ENCODE results near the gene SLC49A3.

SLC49A3 gene

GRCh38 chr4:663438-664428 is 25.2 kb downstream of the SLC49A3 start:
- no peak for DNase-seq (ENCODE audit: low read depth in 2 of 2)
- peak overlapping the region in 1 of 2 donors; percentile 42 for H3K4me3 ChIP-seq (replicated peaks in 1 of 2; ENCODE audit: low read depth in 2 of 2, low read length in 2 of 2)

DNA sequence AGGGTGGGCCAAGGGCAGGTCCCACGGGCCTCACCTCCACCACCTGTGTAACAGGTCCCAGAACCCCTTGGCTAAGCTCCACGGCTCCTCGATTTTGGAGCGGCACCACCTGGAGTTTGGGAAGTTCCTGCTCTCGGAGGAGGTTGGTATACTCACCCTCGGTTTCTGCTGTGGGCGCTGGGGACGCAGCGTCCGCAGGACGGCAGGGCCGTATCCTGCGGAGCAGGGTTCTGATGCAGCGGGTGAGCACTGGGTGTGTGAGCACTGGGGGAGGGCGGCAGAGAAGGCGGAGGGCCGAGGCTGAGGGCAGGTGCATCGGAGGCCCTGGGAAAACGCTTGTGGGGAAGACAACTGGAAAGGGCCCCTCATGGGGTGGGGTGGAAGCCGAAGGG is 25.9 kb downstream of the SLC49A3 start:
- peak overlapping the region in 1 of 2 donors; percentile 42 for H3K4me3 ChIP-seq (replicated peaks in 1 of 2; ENCODE audit: low read depth in 2 of 2, low read length in 2 of 2)
- DNase-seq (ENCODE audit: low read depth in 2 of 2), result no peak
- TF ChIP-seq, protein P1, sequence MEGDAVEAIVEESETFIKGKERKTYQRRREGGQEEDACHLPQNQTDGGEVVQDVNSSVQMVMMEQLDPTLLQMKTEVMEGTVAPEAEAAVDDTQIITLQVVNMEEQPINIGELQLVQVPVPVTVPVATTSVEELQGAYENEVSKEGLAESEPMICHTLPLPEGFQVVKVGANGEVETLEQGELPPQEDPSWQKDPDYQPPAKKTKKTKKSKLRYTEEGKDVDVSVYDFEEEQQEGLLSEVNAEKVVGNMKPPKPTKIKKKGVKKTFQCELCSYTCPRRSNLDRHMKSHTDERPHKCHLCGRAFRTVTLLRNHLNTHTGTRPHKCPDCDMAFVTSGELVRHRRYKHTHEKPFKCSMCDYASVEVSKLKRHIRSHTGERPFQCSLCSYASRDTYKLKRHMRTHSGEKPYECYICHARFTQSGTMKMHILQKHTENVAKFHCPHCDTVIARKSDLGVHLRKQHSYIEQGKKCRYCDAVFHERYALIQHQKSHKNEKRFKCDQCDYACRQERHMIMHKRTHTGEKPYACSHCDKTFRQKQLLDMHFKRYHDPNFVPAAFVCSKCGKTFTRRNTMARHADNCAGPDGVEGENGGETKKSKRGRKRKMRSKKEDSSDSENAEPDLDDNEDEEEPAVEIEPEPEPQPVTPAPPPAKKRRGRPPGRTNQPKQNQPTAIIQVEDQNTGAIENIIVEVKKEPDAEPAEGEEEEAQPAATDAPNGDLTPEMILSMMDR (IDR thresholded peaks at IDR 0.05; ENCODE audit: low read depth, low read length), result no peak

More at GRCh38 chr4:663438-664428, 25.2 kb downstream of the SLC49A3 start:
- TF ChIP-seq, protein P1 (IDR thresholded peaks at IDR 0.05; ENCODE audit: low read depth, low read length), result no peak

- no peak overlapping the region for H3K4me3 ChIP-seq (replicated peaks in 1 of 2; ENCODE audit: low read depth in 2 of 2, low read length in 2 of 2)
- DNase-seq (ENCODE audit: low read depth in 2 of 2), result no peak
- TF ChIP-seq, protein P1 (IDR thresholded peaks at IDR 0.05; ENCODE audit: low read depth, low read length), result no peak
Measured at GRCh38 chr4:661881-662761, 26.8 kb downstream of the SLC49A3 start.

DNA sequence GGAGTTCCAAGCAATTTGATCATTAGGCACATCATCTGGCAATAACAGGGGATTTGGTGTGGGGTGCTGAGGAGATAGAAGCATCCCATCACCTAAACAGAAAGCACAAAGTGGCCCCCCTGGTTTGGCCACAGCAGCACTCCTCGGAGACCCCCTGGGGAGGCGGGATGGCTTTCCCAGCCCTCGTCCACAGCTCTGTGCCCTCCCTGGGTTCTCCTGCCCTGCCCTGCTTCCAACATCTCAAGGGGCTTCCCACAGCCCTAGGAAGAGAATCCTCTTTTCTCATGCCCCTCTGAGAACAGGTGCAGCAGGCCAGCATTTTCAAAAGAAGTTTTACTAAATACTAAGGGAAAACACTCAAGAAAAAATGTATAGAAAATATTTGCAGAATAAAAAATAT is 27.7 kb downstream of the SLC49A3 start:
- no peak for DNase-seq (ENCODE audit: low read depth in 2 of 2)
- no peak overlapping the region for H3K4me3 ChIP-seq (replicated peaks in 1 of 2; ENCODE audit: low read depth in 2 of 2, low read length in 2 of 2)
- TF ChIP-seq, protein P1 (IDR thresholded peaks at IDR 0.05; ENCODE audit: low read depth, low read length), result no peak

DNA sequence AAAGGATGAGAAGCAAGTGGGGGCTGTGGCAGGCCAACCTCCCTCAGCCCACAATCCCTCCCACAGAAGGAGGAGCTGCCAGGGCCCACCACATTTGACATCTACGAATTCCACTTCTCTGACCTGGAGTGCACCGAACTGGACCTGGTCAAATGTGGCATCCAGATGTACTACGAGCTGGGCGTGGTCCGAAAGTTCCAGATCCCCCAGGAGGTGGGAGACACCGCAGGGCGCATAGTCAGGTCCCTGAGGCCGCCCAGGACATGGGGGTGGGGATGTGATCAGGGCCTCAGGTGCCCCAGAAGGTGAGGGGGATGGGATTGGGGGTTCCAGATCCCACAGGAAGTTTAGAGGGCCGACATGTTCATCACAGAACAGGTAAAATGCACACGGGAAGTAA is 28.6 kb downstream of the SLC49A3 start:
- TF ChIP-seq, protein P1 (IDR thresholded peaks at IDR 0.05; ENCODE audit: low read depth, low read length), result no peak
- no peak overlapping the region for H3K4me3 ChIP-seq (replicated peaks in 1 of 2; ENCODE audit: low read depth in 2 of 2, low read length in 2 of 2)
- DNase-seq (ENCODE audit: low read depth in 2 of 2), result no peak

GRCh38 chr4:659851-660250 is 29.1 kb downstream of the SLC49A3 start:
- no peak overlapping the region for H3K4me3 ChIP-seq (replicated peaks in 1 of 2; ENCODE audit: low read depth in 2 of 2, low read length in 2 of 2)
- DNase-seq (ENCODE audit: low read depth in 2 of 2), result no peak
- TF ChIP-seq, protein P1 (IDR thresholded peaks at IDR 0.05; ENCODE audit: low read depth, low read length), result no peak

Data from cardiac fibroblast (primary cell).